Chondrocyte (in vitro differentiated cells): ENCODE results near the gene TRIM65. TPM values are rescaled to one million over a fixed set of nuclear protein-coding genes. Genes with fewer than 3 reads are reported as not detected.

Experiments
- DNase-seq: peaks from one replicate; pipeline ENCODE4 v3.0.0; 2021; ENCODE audit warnings: mixed read lengths, low spot score
- H3K27ac Mint-ChIP-seq: one replicate; pipeline ENCODE4 v1.8.0; 2021; ENCODE audit warnings: mild to moderate bottlenecking, moderate library complexity, mixed read lengths; ENCODE audit not compliant: unreplicated experiment
- H3K27me3 Mint-ChIP-seq: 2 replicates; pipeline ENCODE4 v1.8.0; 2021; ENCODE audit warnings: low read depth, mixed read lengths
- H3K36me3 Mint-ChIP-seq: 2 replicates; pipeline ENCODE4 v1.8.0; 2021; ENCODE audit warnings: low read depth, mixed read lengths
- H3K4me1 Mint-ChIP-seq: 2 replicates; pipeline ENCODE4 v1.8.0; 2021; ENCODE audit warnings: low read depth, mild to moderate bottlenecking, mixed read lengths
- H3K4me3 Mint-ChIP-seq: one replicate; pipeline ENCODE4 v1.8.0; 2021; ENCODE audit warnings: mild to moderate bottlenecking, moderate library complexity, mixed read lengths; ENCODE audit not compliant: unreplicated experiment
- H3K9me3 Mint-ChIP-seq: 2 replicates; pipeline ENCODE4 v1.8.0; 2021; ENCODE audit warnings: low read depth, mixed read lengths
- CTCF ChIP-seq: fragments of 200-600 bp; sonication (generic); IDR thresholded peaks from 2 replicates; pipeline ENCODE4 v1.5.0; 2021; ENCODE audit warnings: antibody characterized with exemption, mild to moderate bottlenecking, moderate library complexity
- total RNA-seq: library from RNA; stranded (reverse); gene quantifications from 3 replicates; pipeline ENCODE4 v1.2.1, GENCODE V29; 2021

Gene TRIM65
- total RNA-seq, 1 donor from 2014 or later = 27.1 TPM

- Mint-ChIP-seq H3K4me1 (peaks cover 20% of the 10 kb centered on the region), H3K27ac (no peak overlapping the region), H3K27me3 (no peaks in the 10 kb centered on the region), H3K4me3 (no peak overlapping the region), H3K36me3 (peaks cover 23% of the 10 kb centered on the region), H3K9me3 (no peaks in the 10 kb centered on the region)
- TF ChIP-seq CTCF = no peak
- no peak for DNase-seq
Measured at GRCh38 chr17:75846692-75847613, 49.8 kb downstream of the TRIM65 start.

- H3K27ac Mint-ChIP-seq = peak overlapping the region; percentile 82
- no peak for DNase-seq
- H3K27me3 Mint-ChIP-seq = no peaks in the 10 kb centered on the region
- H3K36me3 Mint-ChIP-seq = peaks cover 19% of the 10 kb centered on the region
- no peak overlapping the region for H3K4me3 Mint-ChIP-seq
- H3K9me3 Mint-ChIP-seq = no peaks in the 10 kb centered on the region
- no peak for TF ChIP-seq CTCF
- peaks cover 20% of the 10 kb centered on the region for H3K4me1 Mint-ChIP-seq
Measured at GRCh38 chr17:75845933-75846691, 50.6 kb downstream of the TRIM65 start.

GRCh38 chr17:75845058-75845711 is 51.6 kb downstream of the TRIM65 start:
- Mint-ChIP-seq H3K4me3 (no peak overlapping the region), H3K36me3 (peaks cover 17% of the 10 kb centered on the region), H3K27me3 (no peaks in the 10 kb centered on the region), H3K27ac (peak overlapping the region; percentile 82), H3K4me1 (peaks cover 20% of the 10 kb centered on the region), H3K9me3 (no peaks in the 10 kb centered on the region)
- TF ChIP-seq CTCF = peak; percentile 78
- DNase-seq = peak; percentile 94

- TF ChIP-seq CTCF = no peak
- Mint-ChIP-seq H3K27ac (no peak overlapping the region), H3K36me3 (peaks cover 14% of the 10 kb centered on the region), H3K4me3 (no peak overlapping the region), H3K4me1 (peaks cover 20% of the 10 kb centered on the region), H3K27me3 (no peaks in the 10 kb centered on the region), H3K9me3 (no peaks in the 10 kb centered on the region)
- no peak for DNase-seq
Measured at GRCh38 chr17:75844530-75845057, 52.2 kb downstream of the TRIM65 start.
